ENCODE measurements around the gene LAPTM5. TPM values are rescaled to one million over a fixed set of nuclear protein-coding genes. Genes with fewer than 3 reads are reported as not detected.
A peak's percentile ranks its signal among the peaks of the same experiment; 100 is the strongest.

LAPTM5 gene
- total RNA-seq, 1 donor from 2014 or later: 7.3 TPM

DNA sequence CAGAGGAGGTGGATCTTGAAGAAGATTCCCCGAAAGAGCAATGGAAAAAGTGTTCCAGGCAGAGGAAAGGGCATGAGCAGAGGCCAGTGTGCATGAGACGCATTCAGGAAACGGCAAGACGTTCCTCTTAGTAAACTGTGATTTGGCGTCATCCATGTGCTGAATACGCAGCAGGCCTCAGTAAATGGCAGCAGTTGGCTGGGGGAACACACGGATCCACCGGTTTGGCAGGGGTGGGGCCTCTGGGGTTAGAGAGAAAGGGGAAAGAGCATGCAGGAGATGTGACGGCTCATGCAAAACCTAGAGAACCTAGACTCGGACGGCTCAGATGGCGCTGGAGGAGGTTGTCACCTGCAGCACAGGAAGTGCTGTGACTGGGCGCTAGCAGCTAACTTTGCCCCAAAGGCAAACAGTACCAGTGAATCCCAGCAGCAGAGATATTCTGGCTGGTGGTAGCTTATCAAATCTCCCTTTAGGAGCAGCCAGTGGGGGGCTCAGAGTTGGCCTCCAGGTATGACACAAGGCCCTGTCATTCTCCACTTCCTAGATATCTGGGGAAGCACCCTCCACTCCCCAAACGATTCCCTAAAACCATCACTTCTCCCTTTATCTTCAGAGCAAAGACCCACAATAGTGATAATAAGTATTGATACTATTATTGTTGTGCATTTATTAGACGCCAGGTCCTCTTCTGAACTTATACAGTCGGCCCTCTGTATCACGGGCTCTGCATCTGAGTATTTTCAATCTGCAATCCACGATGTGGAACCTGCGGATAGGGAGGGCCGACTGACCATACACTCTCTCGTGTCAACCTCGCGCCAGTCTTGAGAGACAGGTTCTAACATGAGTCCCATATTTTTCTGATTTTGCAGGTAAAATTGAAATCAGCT, 7.6 kb downstream of the LAPTM5 start:
- no peaks in the 10 kb centered on the region for H3K36me3 ChIP-seq (ENCODE audit: control insufficient read depth in 3 of 3, insufficient read depth in 3 of 3, low read length in 3 of 3)
- no peak overlapping the region for H3K4me3 ChIP-seq (ENCODE audit: low read length in 3 of 3)
- no peaks in the 10 kb centered on the region for H3K27me3 ChIP-seq (ENCODE audit: control insufficient read depth in 3 of 3, insufficient read depth in 3 of 3, low read length in 3 of 3)
- H3K9ac ChIP-seq (ENCODE audit: low read depth in 1 of 3, low read length in 3 of 3): no peak overlapping the region
- H3K27ac ChIP-seq (ENCODE audit: low read depth, low read length): no peak overlapping the region
- peaks cover 6 to 26% (median 13%) of the 10 kb centered on the region in 3 donors for H3K4me1 ChIP-seq (ENCODE audit: control insufficient read depth in 3 of 3, insufficient read depth in 3 of 3, low read length in 3 of 3)
- no peaks in the 10 kb centered on the region for H3K9me3 ChIP-seq (ENCODE audit: control insufficient read depth in 3 of 3, low read length in 3 of 3)

DNA sequence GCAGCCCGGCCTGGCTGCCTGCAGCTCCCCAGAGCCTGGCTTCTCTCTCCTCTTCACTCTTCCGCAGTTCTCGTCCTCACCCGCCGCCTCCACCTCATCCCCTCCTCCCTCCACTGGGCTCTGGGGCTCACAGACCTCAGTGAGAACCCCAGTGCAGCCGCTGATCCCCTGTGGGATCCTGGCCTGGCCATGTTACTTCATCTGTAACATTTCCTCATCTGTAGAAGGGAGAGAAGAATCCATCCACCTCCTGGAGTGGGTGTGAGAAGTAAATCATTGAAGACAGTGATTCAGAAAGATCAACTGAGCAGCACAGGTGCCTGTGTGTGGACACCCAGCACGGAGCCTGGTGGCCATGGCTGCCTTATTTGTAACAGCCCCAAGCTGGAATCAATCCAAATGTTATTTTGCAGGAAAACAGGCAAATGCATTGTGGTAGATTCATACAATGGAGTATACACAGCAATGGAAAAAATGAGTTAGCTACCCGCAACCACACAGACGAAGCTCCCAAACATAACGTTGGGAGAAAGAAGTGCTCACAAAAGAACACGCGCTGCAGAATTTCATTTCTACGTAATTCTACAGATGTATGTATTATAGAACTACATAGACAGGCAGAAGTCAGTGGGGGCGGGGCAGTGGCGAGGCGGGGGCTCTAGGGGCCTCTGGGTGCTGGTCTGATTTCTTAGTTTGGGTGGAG, 8.7 kb downstream of the LAPTM5 start:
- Histone ChIP-seq H3K27ac (ENCODE audit: low read depth, low read length) (no peak overlapping the region), H3K9me3 (ENCODE audit: control insufficient read depth in 3 of 3, low read length in 3 of 3) (no peaks in the 10 kb centered on the region), H3K4me1 (ENCODE audit: control insufficient read depth in 3 of 3, insufficient read depth in 3 of 3, low read length in 3 of 3) (peaks cover 6 to 23% (median 13%) of the 10 kb centered on the region in 3 donors), H3K4me3 (ENCODE audit: low read length in 3 of 3) (no peak overlapping the region), H3K27me3 (ENCODE audit: control insufficient read depth in 3 of 3, insufficient read depth in 3 of 3, low read length in 3 of 3) (no peaks in the 10 kb centered on the region), H3K36me3 (ENCODE audit: control insufficient read depth in 3 of 3, insufficient read depth in 3 of 3, low read length in 3 of 3) (no peaks in the 10 kb centered on the region), H3K9ac (ENCODE audit: low read depth in 1 of 3, low read length in 3 of 3) (no peak overlapping the region)

DNA sequence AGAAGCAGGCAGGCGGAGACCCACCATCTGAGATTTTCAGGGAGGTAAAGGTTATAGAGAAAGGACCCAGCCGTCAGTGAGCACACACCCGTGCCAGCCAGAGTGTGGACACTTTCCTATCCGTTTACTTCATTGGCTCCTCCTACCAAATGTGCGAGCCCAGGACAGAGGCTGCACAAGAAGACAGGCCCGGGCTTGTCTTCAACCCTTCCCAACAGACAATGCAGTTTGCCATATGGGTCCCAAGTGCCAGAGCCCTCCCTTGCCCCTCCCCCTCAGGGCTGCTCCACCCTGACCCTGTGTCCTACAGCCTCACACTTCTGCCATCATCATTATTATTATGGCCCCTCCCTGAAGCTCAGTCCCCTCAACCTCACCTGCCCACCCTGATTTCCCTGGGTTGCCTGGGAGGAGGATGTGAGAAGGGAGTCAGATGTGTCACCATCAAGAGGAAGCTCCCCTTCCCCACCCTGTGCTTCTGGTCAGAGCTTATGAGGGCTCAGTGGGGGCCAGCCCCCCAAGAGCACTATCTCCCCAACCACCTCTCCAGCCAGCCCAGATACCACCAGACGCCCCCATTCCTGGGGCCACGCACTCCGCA, 9.4 kb downstream of the LAPTM5 start:
- H3K36me3 ChIP-seq (ENCODE audit: control insufficient read depth in 3 of 3, insufficient read depth in 3 of 3, low read length in 3 of 3): no peaks in the 10 kb centered on the region

DNA sequence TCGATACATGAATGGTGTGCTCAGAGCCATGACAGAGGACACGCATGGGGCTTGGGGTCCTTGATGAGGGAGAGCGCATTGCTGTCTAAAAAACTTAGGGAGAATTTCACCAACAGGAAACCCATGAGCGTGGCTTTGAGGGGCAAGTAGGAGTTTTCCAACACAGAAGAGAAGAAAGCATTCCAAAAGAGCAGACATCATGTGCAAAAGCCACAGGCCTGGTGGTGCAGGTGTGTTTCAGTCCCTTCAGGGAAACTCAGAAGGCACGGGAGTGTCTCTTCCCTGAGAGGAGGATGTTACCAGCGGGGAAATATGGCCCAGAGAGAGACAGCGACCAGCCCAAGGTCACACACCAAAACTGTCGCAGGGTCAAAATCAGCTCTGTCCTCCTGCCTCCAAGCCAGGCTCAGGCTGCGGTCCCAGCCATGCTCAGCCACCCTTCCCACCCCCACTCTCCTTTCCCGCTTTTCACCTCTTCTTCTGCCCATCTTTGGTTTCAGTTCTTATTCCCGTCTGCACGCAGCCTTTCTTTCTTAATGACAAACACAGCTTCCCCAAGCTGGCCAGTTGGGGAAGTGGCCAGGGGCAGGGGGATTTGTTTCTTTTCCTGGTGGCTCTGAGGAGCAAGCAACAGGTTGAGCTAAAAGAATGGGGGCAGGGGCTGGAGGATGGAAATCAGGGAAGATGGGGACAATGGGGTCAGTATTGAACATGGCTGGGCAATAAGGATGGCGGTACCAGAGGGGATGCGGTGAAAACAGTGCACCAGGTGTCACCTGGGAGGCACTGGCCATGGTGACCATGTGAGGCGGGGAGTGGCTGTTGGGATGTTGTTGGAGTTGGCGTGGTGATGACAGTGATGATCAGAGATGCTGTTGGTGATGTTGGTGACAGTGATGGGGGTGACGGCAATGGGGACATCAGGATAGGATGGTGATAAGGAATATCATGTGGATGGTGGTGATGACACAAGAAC, 10.3 kb downstream of the LAPTM5 start:
- Histone ChIP-seq H3K4me1 (ENCODE audit: control insufficient read depth in 3 of 3, insufficient read depth in 3 of 3, low read length in 3 of 3) (peaks cover 6 to 23% (median 13%) of the 10 kb centered on the region in 3 donors), H3K9ac (ENCODE audit: low read depth in 1 of 3, low read length in 3 of 3) (no peak overlapping the region)

More for the DNA sequence above, 9.4 kb downstream of the LAPTM5 start:
- H3K9me3 ChIP-seq (ENCODE audit: control insufficient read depth in 3 of 3, low read length in 3 of 3): no peaks in the 10 kb centered on the region
- no peak overlapping the region for H3K4me3 ChIP-seq (ENCODE audit: low read length in 3 of 3)
- H3K27me3 ChIP-seq (ENCODE audit: control insufficient read depth in 3 of 3, insufficient read depth in 3 of 3, low read length in 3 of 3): no peaks in the 10 kb centered on the region
- H3K4me1 ChIP-seq (ENCODE audit: control insufficient read depth in 3 of 3, insufficient read depth in 3 of 3, low read length in 3 of 3): peaks cover 6 to 23% (median 13%) of the 10 kb centered on the region in 3 donors
- no peak overlapping the region for H3K27ac ChIP-seq (ENCODE audit: low read depth, low read length)
- no peak overlapping the region for H3K9ac ChIP-seq (ENCODE audit: low read depth in 1 of 3, low read length in 3 of 3)

DNA sequence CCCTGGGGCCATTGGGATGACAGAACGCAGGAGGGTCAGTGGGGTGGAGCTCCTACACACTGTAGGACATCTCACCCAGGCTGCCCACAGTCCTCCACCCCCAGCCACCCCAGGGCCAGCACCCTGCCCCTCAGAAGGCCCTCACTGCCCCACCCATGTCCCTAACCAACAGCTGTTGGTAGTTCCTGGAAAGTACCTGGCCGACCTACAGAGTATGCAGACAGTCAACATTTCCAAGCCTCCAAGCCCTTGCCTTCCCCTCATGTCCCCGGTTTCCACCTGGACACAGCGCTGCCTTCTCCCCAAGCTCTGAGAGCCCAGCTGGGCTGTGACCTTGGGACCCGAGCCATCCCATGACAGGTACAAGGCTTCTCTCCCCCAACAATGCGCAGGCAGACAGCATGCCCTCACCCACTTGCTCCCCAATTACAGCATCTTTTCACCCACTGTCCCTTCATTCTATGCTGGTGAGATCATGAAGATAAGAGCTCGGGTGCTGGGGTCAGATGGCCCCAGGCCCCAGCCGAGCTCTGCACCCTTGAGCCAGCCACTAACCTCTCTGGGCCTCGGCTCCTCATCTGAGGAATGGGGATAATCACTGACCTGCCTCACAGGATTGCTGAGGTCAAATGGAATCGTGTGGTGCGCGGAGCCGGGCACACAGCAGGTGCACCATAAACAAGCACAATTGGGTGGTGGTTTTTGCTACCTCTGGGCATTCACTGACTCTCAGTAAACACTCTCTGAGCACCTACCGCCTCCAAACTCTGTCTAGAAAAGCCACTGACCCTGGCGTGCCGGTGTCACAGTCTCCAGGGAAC, 11.2 kb downstream of the LAPTM5 start:
- no peaks in the 10 kb centered on the region for H3K27me3 ChIP-seq (ENCODE audit: control insufficient read depth in 3 of 3, insufficient read depth in 3 of 3, low read length in 3 of 3)
- H3K27ac ChIP-seq (ENCODE audit: low read depth, low read length): no peak overlapping the region
- H3K36me3 ChIP-seq (ENCODE audit: control insufficient read depth in 3 of 3, insufficient read depth in 3 of 3, low read length in 3 of 3): no peaks in the 10 kb centered on the region
- H3K4me1 ChIP-seq (ENCODE audit: control insufficient read depth in 3 of 3, insufficient read depth in 3 of 3, low read length in 3 of 3): peaks cover 6 to 24% (median 13%) of the 10 kb centered on the region in 3 donors
- no peaks in the 10 kb centered on the region for H3K9me3 ChIP-seq (ENCODE audit: control insufficient read depth in 3 of 3, low read length in 3 of 3)
- H3K9ac ChIP-seq (ENCODE audit: low read depth in 1 of 3, low read length in 3 of 3): no peak overlapping the region
- no peak overlapping the region for H3K4me3 ChIP-seq (ENCODE audit: low read length in 3 of 3)

More for the DNA sequence above, 10.3 kb downstream of the LAPTM5 start:
- Histone ChIP-seq H3K9me3 (ENCODE audit: control insufficient read depth in 3 of 3, low read length in 3 of 3) (no peaks in the 10 kb centered on the region), H3K4me3 (ENCODE audit: low read length in 3 of 3) (no peak overlapping the region), H3K27ac (ENCODE audit: low read depth, low read length) (no peak overlapping the region), H3K36me3 (ENCODE audit: control insufficient read depth in 3 of 3, insufficient read depth in 3 of 3, low read length in 3 of 3) (no peaks in the 10 kb centered on the region), H3K27me3 (ENCODE audit: control insufficient read depth in 3 of 3, insufficient read depth in 3 of 3, low read length in 3 of 3) (no peaks in the 10 kb centered on the region)

DNA sequence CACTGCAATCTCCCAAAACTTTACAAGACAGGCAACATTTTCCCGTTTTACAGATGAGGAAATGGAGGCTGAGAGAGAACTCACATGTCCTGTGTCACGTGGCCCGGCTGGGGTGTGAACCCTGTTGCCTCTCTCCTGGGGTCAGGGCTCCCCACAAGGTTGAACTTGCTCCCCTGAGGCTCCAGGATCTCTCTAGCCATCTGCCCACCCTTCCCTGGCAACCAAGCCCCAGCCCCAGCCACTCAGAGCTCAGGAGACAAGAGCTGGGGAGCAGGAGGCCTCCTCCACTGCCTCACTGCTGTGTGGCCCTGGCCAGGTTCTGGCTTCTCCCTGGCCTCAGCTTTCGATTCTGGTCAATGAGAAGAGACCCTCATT, 11.8 kb downstream of the LAPTM5 start:
- Histone ChIP-seq H3K27ac (ENCODE audit: low read depth, low read length) (no peak overlapping the region), H3K9ac (ENCODE audit: low read depth in 1 of 3, low read length in 3 of 3) (no peak overlapping the region), H3K4me1 (ENCODE audit: control insufficient read depth in 3 of 3, insufficient read depth in 3 of 3, low read length in 3 of 3) (peaks cover 6 to 26% (median 9%) of the 10 kb centered on the region in 3 donors), H3K36me3 (ENCODE audit: control insufficient read depth in 3 of 3, insufficient read depth in 3 of 3, low read length in 3 of 3) (no peaks in the 10 kb centered on the region), H3K4me3 (ENCODE audit: low read length in 3 of 3) (no peak overlapping the region), H3K27me3 (ENCODE audit: control insufficient read depth in 3 of 3, insufficient read depth in 3 of 3, low read length in 3 of 3) (no peaks in the 10 kb centered on the region), H3K9me3 (ENCODE audit: control insufficient read depth in 3 of 3, low read length in 3 of 3) (no peaks in the 10 kb centered on the region)

DNA sequence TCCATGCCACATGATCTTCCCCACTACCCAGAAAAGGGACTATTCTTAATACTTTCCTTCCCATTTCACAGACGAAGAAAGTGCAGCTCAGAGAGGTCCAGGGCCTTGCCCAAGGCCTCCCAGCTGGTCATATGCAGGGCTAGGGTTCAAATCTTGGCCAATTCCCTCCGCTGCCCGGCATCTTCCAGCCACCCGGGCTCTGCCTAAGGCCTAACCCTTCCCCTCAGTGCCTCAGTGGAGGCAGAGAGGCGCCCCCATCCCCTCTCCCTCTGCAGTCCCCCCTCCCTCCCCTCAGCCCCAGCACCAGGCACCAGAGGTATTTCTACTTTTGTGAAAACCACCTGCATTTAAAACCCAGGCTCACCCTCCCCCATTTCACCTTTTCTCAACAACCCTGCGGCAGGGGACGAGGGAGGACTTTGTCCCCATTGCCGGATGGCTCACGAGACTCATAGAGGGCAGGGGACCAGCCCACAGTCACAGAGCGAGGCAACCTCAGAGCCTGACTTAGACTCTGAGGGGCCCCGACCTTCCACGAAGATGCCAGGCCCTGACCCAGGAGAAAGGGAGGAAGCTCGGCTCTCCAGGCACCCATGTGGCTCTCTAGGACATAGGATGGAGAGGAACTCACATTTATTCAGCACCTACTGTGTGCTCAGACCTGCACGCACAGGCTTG, 12.3 kb downstream of the LAPTM5 start:
- H3K4me3 ChIP-seq (ENCODE audit: low read length in 3 of 3): no peak overlapping the region
- H3K27ac ChIP-seq (ENCODE audit: low read depth, low read length): no peak overlapping the region
- no peaks in the 10 kb centered on the region for H3K9me3 ChIP-seq (ENCODE audit: control insufficient read depth in 3 of 3, low read length in 3 of 3)
- peaks cover 6 to 23% (median 9%) of the 10 kb centered on the region in 3 donors for H3K4me1 ChIP-seq (ENCODE audit: control insufficient read depth in 3 of 3, insufficient read depth in 3 of 3, low read length in 3 of 3)
- no peak overlapping the region for H3K9ac ChIP-seq (ENCODE audit: low read depth in 1 of 3, low read length in 3 of 3)
- H3K27me3 ChIP-seq (ENCODE audit: control insufficient read depth in 3 of 3, insufficient read depth in 3 of 3, low read length in 3 of 3): no peaks in the 10 kb centered on the region
- no peaks in the 10 kb centered on the region for H3K36me3 ChIP-seq (ENCODE audit: control insufficient read depth in 3 of 3, insufficient read depth in 3 of 3, low read length in 3 of 3)

DNA sequence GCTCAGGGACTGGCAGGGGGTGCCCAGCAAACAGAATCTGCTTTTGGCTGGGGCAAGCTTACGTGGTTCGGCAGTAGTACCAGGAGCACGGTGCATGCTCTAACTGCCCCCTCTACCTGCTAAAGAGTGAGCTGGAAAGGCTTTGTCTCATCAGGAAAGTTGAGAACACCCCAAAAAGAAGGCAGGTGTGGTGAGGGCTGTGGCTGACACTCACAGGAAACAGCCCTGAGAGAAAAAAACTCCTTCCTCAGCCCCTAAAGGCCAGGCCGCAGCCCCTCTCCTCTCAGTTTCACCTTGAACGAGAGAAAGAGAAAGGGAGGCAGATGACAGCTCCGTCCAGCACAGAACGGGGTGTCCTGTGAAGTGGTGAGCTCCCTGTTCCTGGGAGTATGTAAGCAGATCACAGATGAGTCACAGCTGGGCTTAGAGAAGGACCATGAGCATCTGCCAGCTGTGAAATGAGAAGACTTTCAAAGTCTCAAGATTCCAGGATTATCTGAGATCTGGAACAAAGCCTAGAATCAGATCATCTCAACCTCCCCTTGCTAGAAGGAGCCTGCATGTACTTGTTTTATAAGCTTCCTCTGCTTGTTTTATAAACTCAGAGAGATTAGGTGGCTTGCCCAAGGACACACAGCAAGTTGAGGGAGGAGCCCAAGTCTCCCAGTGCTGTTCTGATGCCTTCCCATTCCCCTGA, 13.4 kb downstream of the LAPTM5 start:
- no peaks in the 10 kb centered on the region for H3K27me3 ChIP-seq (ENCODE audit: control insufficient read depth in 3 of 3, insufficient read depth in 3 of 3, low read length in 3 of 3)
- H3K36me3 ChIP-seq (ENCODE audit: control insufficient read depth in 3 of 3, insufficient read depth in 3 of 3, low read length in 3 of 3): no peaks in the 10 kb centered on the region
- peak overlapping the region in 1 of 3 donors; percentile 1 for H3K9ac ChIP-seq (ENCODE audit: low read depth in 1 of 3, low read length in 3 of 3)
- H3K27ac ChIP-seq (ENCODE audit: low read depth, low read length): no peak overlapping the region
- no peaks in the 10 kb centered on the region for H3K9me3 ChIP-seq (ENCODE audit: control insufficient read depth in 3 of 3, low read length in 3 of 3)
- H3K4me3 ChIP-seq (ENCODE audit: low read length in 3 of 3): no peak overlapping the region
- H3K4me1 ChIP-seq (ENCODE audit: control insufficient read depth in 3 of 3, insufficient read depth in 3 of 3, low read length in 3 of 3): peaks cover 6 to 22% (median 9%) of the 10 kb centered on the region in 3 donors
